NCI-H1048 (cell line): ENCODE data around the gene MPV17.
"Not testable (repeated sequence)": the region's sequence is repeated elsewhere in the genome, so short reads cannot be mapped to it uniquely, and the experiment has no call there.

Experiments
- DNase-seq: peaks from one replicate; lab custom pipeline; 2025; lab: John Stamatoyannopoulos, UW

MPV17 gene

DNA sequence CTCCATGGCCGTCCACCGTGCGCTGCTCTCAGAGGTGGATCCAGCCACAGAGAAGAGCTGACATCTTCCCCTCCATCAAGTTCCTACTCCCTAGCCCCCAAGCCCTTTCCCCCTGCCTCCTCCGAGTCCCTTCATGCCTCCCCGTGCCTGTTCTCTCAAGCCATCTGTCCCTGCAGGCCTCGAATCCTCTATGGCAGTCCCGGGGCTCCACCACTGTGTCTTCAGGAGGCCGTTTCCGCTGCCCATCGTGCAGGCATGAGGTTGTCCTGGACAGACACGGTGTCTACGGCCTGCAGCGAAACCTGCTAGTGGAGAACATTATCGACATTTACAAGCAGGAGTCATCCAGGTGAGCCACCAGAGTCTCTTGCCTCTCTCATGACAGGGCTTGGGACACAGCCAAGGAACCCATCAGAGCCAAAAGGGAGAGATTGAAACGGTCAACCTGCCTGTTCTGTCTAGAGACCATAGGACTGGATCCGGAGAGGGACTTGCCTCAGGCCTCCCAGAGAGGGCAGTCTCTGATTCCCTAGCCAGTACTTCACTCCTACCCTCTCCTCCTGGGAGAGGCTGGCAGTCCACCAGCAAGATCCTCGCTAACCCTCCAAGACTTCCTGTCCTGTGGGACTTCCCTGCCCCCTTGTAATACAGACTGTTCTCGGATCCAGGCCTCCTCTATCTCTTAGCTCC, 24.4 kb downstream of the MPV17 start:
- DNase-seq = no peak

DNA sequence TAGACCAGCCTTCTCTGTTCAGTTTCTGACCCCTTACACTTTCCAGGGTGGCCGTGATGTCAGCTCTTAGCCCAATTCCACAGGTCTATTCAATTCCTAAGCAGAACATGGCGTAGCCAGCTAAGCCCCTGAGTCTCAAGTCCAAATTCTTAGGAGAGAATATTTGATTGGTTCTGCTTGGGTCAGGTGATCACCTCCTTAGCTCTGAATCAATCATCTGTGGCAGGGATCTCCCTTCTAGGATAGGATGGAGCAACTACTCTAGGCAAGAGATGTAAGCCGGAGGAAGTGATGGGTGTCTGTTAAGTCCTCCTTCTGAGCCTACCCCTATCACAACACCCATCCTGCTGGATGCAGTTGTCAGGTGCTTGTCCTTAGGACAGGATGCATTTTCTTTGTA, 25.7 kb downstream of the MPV17 start:
- no peak for DNase-seq

DNA sequence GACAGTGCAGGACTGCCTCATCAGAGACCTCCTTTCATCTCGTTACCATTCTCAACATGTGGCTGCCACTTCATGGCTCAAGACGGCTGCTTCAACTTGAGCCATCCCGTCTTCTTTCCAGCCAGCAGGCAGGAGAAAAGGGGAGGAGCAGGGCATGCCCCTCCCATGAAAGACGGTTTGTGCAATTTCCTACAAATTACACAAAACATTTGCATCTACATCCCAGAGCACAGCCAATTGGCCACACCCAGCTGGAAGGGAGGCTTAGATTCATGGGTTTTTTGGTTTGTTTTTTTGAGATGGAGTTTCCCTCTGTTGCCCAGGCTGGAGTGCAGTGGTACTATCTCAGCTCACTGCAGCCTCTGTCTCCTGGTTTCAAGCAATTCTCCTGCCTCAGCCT, 26.4 kb downstream of the MPV17 start:
- DNase-seq = no peak

DNA sequence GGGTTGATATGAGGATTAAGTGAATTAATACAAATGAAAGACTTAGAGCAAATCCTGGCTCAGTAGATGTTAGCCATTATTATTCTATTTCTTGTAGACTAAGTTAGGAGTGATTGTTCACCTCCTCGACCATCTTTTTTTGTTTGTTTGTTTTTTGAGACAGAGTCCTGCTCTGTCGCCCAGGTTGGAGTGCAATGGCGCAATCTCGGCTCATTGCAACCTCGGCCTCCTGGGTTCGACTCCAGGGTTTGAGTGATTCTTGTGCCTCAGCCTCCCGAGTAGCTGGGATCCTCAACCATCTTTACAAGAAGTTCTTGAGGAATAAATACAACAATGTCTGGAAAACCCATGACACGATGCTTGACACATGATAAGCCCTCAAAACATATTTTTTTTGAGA, 28.0 kb downstream of the MPV17 start:
- no peak for DNase-seq

DNA sequence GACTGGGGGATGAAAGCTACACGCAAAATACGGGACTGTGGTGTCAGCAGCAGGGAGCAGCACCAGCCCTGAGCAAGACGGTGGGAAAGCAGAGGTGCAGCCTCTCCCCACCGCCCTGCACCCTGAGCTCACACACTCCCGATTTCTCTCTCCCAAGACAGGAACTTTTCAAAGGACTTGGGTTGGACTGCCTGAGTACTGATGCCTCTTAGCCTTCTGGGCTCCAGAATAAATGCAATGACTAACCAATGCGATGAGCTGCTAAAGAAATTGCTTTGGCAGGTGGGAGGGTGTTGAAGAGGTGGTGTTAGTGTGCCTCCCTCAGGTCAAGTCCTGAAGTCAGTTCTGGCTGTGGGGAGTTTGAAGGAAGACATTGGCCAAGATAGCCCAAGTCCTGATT, 31.0 kb downstream of the MPV17 start:
- no peak for DNase-seq

DNA sequence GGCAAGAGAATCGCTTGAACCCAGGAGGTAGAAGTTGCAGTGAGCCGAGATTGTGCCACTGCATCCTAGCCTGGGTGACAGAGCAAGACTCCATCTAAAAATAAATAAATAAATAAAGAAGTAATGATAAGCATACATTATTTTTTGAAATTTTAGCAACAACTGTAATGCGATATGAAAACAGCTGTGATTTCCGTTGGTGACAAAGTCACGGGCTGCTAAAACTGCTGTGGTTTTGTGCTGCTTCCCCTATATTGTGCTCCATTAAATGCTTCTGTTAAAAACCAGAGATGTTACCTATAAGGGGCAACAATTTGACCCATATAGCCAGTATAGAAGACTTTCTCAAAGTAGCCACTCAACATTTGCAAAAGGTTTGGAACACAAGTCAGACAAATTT, 32.3 kb downstream of the MPV17 start:
- no peak for DNase-seq

DNA sequence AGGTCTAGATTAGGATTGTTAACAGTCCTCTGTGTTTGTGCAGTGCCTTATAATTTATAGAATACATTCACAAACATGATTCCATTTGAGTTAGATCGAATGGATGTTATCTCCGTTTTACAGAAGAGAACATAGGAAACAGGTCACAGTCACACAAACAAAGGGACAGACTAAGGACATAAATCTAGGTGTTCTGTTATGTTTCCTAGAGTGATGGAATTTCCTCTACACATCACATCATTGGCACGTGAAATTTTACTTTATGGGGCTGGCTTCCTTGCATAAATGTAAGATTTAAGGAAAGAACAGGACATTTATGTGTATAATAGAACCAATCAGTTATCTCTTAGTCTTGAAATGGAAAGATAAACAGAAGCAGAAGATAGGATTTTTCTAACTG, 34.3 kb downstream of the MPV17 start:
- DNase-seq = no peak

DNA sequence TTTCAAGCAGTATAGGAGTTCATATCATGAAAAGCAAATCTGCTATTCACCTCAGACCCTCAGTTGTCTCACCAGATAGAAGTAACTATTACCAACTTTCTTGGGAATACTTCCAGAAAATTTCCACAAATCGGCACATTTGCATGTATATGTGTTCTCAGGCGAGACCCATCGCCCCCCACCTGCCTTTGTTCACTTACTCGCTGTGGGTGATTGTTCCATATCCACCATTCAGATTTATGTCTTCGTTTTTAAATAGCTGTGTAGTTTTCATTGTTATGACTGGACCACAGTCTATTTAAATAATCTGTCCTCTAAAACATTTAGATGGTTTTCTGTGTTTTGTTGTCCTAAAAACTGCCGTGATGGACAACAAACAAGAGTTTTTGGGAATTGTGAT, 37.4 kb downstream of the MPV17 start:
- no peak for DNase-seq

DNA sequence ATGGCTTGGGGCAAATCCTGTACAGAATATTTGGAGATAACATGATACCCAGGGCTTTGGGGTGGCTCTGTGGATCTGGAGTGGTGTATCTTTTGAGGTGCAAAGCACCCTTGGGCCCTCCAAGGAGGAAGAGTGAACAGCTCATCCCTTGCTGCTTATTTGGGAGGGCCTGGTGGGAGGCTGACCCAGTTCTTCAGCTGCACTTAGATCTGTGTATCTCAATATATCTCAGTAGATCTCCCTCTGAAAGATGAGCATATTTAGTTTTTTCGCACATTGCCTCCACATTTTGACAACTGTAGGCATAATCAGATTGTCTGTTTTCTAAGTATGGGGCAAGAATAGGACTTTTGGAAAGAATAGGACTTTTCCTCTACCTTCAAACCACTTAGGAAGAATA, 37.9 kb downstream of the MPV17 start:
- no peak for DNase-seq

DNA sequence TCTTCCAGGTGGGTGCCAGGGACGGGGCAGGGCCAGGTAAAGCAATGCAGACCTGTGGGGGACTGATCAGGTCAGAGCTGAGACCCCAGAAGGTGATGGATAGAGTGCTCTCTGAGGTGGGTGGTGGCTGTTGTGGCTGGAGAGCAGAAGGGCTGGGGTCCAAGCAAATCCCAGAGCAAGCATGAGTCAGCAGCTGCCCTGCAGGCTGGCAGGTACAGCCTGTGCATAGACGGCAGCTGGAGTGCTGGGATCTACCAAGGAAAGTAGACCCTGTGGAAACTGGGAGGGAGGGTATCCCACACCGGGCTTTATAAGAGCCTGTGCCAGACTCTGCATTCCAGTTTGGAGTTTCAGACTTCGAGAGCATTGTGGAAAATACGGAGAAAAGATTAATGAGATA, 40.0 kb downstream of the MPV17 start:
- no peak for DNase-seq

DNA sequence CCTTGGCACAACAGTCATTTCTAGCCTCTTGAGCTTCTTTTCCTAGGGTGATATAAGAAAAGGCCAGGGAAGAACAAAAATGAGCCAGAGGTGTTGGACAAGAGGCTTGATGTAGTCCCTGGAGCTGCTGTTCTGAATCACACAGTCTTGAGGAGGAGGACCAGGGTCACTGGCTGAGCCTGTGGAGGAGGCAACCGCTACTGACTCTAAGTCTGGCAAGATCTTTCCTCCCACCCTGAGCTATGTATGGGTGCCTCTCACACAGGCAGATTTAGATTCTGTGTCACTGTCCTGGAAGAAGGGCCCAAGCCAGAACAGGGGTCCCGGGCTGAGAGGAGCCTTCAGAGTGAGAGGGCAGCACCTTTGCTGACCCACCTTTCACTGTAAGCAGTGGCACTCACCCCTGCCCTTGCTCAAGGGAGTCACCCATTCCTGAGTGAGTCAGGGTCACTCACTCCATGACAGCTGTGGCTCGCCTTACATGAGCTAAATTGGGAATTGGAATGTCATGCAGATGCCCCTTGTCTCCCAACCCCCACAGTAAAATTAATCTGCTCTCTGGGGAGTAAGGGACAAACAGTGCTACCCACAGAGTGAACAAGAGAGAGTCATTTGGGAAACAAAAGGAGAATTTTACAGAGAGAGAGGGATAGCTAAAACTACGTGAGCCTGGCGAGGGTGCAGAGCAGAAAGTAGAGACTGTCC, 40.9 kb downstream of the MPV17 start, which contains the start of gene TRIM54:
Gene TRIM54, plus strand, starts transcription at position 575 of the 705 bp plus-strand sequence. CDS start 303 bp downstream, outside the sequence.
- no peak for DNase-seq

DNA sequence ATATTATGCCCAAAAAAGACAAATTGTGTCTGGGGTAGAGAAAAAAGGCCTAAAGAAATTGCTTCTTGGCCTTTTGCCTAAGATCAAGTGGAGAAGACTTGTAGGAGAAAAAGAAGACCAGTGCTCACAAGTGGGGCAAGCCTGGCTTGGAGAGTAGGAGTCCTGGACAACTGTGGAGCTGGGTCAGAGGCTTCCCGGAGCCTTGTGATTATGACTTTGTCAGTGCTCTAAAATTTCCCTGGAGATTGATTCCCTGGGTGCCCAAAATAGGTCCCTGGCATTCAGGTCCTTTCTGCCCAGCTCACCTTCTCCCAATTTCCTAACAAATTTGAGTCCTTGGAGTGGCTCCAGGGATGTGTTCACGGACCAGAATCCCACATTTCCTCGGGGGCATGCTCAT, 41.5 kb downstream of the MPV17 start:
- DNase-seq = no peak

DNA sequence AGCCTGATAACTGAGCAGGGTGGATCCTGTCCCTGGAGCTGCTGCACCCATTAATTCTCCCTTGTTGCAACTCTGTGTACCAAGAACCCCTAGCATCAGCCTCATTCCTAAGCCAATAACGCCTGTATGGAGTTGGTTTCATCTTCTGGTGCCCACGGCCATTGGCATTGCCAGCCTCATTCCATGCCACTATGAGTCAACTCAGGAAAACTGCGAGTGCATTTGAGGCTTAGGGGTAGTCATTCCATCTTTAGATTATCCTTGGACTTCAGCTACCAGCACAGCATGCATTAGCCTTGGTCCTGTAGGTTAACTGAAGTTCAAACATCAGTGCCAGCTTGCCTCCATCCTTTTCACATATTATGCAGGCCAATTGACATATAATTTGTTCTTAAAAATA, 42.1 kb downstream of the MPV17 start:
- no peak for DNase-seq

DNA sequence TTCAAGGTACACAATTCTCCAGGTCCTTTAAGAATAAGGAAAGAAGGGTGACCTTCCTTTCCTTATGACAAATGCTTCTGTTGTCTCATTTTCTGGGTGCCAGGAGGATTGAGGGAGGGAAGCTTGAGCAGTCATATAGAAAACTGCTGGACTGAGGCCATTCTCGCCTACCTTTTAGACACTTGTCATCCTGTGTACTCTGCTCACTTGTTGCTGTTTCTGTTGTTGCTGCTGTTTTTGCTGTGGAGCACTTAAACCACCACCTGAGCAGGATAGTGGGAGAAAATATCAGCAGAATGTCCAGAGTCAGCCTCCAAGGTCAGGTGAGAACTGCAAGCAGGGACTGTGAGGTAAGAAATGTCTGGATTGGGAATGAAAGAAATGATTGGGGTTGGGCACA, 44.9 kb downstream of the MPV17 start:
- DNase-seq = no peak

DNA sequence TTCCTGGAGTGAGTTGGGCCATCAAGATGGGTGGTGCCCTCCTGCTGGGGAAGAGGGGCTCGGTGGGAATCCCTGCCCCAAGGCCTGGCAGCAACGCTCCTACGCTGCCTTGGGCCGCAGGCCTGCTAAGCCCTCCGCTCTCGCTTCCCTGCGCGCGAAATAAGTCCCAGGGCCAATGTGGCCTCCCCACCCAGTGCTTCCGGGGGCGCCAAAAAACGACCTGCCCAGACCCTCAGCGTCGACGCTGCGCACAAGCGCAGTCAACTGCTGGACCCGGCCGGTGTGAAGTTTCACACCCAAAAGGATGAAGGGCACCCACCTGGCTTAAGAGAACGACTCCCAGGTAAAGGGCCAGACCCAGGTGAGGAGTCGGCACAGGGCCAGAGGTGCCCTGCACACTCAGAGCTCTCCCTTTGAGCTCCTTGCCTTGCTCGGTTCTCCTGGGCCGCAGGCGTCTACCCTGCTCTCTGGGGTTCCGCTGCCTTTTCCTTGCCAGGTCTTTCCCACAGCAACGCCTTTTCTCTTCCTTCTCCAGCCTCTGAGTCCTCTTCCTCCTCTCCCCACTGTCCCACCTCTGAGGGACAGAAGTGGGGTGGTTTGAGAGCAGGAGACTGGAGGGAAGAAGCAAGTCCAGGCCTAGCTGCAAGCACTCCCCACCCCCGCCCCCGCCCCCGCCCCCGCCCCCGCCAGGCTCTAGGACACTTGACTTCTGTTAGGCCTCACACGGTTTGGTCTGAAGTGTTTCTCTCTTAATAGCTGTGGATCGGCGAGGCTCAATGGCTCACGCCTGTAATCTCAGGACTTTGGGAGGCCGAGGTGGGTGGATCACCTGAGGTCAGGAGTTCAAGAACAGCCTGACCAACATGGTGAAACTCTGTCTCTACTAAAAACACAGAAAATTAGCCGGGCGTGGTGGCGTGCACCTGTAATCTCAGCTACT, 47.4 kb downstream of the MPV17 start, which contains the start of gene DNAJC5G:
Gene DNAJC5G, plus strand, starts transcription at position 223 of the 940 bp plus-strand sequence. CDS start 1,296 bp downstream, outside the sequence.
- DNase-seq = no peak

DNA sequence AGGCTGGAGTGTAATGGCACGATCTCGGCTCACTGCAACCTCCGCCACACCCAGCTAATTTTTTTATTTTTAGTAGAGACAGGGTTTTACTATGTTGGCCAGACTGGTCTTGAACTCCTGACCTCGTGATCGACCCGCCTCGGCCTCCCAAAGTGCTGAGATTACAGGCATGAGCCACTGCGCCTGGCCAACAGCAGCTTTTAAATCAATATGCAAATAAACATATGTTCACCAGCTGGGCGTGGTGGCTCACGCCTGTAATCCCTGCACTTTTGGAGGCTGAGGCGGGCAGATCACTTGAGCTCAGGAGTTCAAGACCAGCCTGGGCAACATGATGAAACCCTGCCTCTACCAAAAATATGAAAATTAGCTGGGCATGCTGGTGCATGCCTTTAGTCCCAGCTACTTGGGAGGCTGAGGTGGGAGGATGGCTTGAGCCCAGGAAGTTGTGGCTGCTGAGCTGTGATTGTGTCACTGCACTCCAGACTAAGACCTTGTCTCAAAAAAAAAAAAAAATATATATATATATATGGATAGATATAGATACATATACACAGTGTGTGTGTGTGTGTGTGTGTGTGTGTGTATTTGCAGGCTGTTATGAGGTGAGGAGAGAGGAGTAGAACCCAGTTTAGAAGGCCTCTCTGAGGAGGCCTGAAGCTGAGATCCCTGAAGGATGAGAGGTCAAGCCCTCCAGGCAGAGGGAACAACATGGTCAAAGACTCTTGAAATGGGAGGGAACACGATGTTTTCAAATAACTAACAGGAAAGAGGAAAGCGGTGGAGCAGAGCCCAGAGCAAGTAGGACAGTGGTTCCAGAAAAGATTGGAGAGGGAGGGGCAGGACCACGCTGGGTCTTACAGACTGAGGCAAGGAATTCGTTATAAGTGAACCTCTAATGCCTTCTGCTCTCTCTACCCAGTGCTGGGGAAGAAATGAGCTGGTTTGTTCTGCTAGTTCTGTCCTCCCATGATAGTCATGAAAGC, 50.1 kb downstream of the MPV17 start:
- not testable (repeated sequence) for DNase-seq

DNA sequence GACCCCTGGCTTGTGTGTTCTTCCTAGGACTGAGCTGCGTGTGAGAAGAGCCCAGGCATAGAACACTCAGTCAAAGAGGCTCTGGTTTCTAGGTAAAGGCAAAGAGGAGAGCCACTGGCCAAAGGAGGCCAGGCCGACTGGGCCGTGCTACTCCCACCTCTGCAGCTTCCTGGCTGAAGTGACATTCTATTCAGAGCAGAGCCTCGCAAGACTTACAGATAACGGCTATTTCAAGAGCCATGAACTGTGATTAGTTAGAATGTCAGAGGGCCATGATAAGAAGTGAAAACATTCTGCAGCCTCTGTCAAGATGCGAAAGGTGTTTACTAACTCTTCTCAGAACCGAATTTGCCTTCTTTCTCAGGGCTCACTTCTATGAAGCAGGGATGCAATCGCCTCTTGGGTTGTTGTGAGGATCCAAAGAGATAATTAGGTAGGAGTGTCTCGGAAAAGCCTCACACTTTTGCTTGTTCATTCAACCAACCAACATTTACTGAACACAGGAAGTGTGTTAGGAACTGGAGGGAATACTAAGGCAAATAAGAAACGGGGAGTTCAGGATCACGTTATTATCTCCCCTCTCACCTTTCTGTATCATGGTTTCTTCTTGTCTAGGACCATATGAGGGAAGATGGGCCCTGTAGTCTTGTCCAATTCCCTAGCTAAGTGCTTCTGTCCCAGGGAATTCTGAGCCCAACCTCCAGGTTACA, 51.1 kb downstream of the MPV17 start:
- no peak for DNase-seq

DNA sequence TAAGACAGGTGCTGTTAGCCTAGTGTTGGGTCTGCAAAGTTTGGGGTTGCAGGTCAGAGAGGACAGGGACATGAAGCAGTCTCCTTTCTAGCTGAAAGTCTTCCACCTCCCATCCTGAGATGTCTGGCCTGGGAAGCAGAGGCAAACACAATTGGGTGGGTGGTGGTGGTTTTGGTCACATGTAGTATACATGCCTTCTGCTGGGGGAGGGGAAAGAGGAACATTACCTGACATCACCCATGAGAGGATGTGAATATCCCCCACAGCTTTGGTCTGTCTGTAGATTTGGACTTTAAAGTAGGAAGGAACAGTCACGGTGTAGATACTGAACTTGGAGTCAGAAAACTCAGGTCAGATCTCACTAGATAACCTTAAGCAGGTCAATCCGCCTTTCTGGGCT, 52.2 kb downstream of the MPV17 start:
- DNase-seq = no peak

DNA sequence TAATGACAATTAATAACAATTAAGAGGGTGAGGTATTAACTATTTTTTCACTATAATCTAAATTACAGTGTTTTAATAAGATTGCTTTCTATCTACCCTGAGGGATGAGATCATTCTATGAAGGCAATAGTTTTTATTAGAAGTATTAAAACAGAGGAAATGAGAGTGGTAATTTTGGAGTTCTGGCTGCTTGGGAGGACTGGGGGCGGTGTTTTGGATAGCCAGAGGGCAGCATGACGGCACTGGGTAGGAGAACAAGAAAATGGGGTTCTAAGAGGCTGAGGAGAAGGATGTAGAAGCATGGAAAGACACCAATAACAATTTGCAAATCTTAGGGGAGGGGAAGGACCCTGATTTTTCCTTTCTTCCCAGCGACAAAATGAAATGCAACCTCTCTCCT, 52.8 kb downstream of the MPV17 start:
- no peak for DNase-seq

DNA sequence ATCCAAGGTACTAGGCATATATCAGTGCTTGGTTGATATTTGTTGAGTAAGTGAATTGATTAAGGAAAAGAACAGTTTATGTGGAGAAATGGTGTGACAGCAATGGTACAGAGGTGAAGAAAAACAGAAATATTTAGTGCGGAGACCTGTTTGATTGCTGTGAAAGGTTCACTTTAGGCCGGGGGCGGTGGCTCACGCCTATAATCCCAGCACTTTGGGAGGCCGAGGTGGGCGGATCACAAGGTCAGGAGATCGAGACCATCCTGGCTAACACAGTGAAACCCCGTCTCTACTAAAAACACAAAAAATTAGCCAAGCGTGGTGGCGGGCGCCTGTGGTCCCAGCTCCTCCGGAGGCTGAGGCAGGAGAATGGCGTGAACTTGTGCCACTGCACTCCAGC, 54.6 kb downstream of the MPV17 start:
- not testable (repeated sequence) for DNase-seq

DNA sequence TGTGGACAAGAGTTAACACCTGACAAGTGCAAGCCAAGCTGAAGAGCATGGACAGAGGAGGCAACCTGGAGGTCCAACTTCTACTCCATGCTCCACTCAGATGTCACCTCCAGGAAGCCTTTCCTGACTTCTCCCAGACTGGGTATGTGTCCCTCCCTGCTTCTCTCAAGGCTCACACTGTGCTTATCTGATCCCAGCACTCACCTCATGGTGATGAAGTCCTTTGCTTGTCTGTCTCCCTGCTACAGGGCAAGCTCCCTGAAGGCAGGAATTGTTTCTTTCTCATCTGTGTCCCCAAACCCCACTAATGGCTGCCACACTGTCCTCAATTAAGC, 57.4 kb downstream of the MPV17 start:
- DNase-seq = no peak
